Measurements from ENCODE around the gene GPR153.

- TF ChIP-seq CTCF (conservative IDR thresholded peaks at IDR 0.05 in 1 of 2, IDR thresholded peaks at IDR 0.05 in 1 of 2; ENCODE audit: extremely low read depth in 1 of 2, insufficient read depth in 1 of 2, low read depth in 1 of 2, low read length in 2 of 2) (no peak), EZH2 (IDR thresholded peaks at IDR 0.05; ENCODE audit: borderline replicate concordance, low read length) (no peak)
Observed at GRCh38 chr1:6281511-6282402, 20.9 kb upstream of the GPR153 start.

Measured in mammary epithelial cell (primary cell).